Activated naive CD8-positive, alpha-beta T cell treated with anti-CD3 and anti-CD28 coated beads, Interleukin-2, amount 50 U/mL, for 16 hours (primary cell): Measurements from ENCODE around the gene PGM3.

ENCODE experiments used
- DNase-seq: peaks from one replicate; pipeline ENCODE4 v3.0.0-alpha.2; 2020; ENCODE audit warnings: low read depth, low spot score

Gene PGM3

DNA sequence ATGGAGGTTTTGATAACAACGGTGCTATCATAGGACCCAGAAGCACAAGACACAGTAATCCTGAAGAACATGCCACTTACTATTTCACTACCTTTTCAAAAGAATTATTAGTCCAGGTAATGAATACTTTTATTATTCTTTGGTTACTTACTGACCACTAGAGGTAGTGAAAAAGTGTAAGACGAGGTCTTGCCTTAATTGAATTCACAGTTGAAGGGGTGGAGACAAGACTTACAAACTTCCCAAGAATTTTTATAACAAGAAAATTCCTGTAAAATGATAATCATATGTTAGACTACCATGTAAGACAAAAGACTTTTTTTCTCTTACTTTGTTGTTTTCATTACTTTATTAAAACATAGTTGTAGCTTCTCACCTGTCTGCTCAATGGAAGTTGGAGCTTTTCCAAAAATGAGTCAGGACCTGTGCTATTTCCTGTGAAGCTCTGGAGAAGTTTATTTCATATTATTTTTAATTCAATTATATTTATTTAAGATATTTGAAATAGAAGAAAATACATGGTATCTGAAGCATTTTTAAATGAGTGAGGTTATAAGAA is 73.2 kb downstream of the PGM3 start:
- DNase-seq, result no peak

DNA sequence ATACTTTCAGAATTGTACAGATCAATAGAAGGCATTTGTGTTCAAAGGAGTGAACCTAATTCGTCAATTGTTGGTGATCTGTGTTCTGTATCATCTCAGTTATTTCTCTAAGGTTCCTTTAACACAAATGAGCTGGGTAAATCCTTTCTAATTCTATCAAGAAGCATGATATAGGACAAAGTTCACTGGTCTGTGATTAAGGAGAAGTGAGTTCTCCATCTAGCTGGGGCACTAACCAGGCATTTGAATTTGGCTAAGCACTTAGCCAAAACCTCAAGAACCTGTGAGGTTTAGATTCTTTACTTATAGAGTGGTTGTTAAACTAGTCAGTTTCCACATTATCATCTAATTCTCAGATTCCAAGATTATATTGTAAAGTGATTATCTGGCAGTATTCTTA is 75.3 kb downstream of the PGM3 start:
- no peak for DNase-seq
